GM19328 (cell line): ENCODE measurements around the gene SIMC1.

Experiments used
- ATAC-seq: cut with Tn5 transposase; IDR thresholded peaks from one replicate; pipeline ENCODE4 v1.9.1; 2021; ENCODE audit warnings: mild to moderate bottlenecking, moderate library complexity; ENCODE audit not compliant: unreplicated experiment

Gene SIMC1

DNA sequence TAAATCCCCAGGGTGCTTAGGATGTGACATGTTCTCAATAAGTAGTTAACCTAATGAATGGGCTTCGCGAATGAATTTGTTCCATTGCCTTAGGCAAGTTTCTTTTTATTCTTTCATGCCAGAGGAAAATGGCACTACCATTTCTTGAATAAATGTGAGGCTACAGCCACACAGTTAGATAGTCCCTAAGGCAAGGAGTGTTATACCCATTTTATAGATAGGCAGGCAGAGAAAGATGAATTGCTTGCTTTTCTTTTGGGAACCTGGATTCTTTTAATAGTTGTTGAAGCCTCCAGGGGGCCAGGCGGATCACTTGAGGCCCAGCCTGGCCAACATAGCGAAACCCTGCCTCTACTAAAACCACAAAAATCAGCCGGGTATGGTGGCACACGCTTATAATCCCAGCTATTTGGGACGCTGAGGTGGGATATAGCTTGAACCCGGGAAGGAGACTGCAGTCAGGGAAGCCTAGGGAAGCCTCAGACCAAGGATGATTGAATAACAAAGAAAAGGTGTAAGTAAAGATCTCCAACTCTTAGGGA is 149.2 kb downstream of the SIMC1 start:
- no peak for ATAC-seq

DNA sequence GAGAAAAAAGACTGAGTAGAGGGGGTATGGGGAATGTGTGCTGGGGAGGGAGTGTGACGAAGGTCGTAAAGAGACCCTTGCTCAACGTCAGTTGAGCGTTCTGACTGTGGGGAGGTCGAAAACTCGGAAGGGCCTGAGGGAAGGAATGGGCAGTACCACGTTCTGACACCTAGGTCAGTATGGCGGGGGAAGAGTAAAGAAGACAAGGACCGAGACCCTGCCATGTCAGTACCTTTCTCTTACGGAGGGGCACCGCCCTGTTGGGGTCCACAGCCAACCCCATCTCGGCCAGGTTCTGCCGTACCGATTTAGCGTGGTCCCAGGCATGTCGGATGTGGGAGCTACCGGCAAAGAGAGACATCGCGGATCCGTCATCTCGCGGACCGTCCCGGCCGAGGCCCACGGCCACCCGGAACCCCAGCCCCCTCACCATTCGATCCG is 149.8 kb downstream of the SIMC1 start:
- no peak for ATAC-seq

GRCh38 chr5:176388444-176389134 is 150.4 kb downstream of the SIMC1 start, which contains the start of the genes HIGD2A and NOP16:
HIGD2A (plus strand) TSS chr5:176388751; CDS start chr5:176388820, 69 bp downstream.
NOP16 (minus strand) TSS chr5:176388598; CDS start chr5:176388539, 59 bp downstream.
- peak; percentile 88 for ATAC-seq

- ATAC-seq: peak; percentile 18
Observed at GRCh38 chr5:176389135-176390123, 151.2 kb downstream of the SIMC1 start.

- no peak for ATAC-seq
Observed at GRCh38 chr5:176391479-176391878, 153.3 kb downstream of the SIMC1 start.

GRCh38 chr5:176391999-176392398 is 153.8 kb downstream of the SIMC1 start:
- ATAC-seq: no peak

- ATAC-seq: no peak
Observed at GRCh38 chr5:176392526-176392925, 154.3 kb downstream of the SIMC1 start.

- no peak for ATAC-seq
Observed at GRCh38 chr5:176394096-176394495, 155.9 kb downstream of the SIMC1 start.

- ATAC-seq: no peak
Observed at GRCh38 chr5:176394881-176395675, 156.9 kb downstream of the SIMC1 start.
